ENCODE data around the gene MFF. TPM values are rescaled to one million over a fixed set of nuclear protein-coding genes. Genes with fewer than 3 reads are reported as not detected.
A peak's percentile ranks its signal among the peaks of the same experiment; 100 is the strongest.

The MFF gene
- total RNA-seq, 1 experiment from 2014 or later: 161 TPM

DNA sequence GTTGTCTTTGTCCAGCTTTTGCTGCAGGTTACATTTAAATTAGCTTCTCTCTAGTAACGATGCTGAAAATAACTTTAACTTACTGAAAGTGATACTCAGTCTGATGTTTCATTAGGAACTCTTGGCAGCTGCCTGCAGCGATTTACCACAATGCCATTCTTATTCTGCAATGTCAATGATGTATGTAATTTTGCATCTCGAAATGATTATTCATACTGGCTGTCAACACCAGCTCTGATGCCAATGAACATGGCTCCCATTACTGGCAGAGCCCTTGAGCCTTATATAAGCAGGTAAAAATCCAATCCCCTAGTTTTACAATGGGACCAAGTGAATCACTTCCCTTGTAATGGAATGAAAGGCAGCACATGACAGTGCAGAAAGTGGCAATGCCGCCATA, 16.3 kb upstream of the MFF start:
- intact Hi-C loops (cut with micrococcal nuclease; ENCODE audit: unreplicated experiment): no loop called here
- Histone ChIP-seq H3K36me3 (ENCODE audit: control insufficient read depth, insufficient read depth, low read length) (no peaks in the 10 kb centered on the region), H3K9me3 (no peaks in the 10 kb centered on the region), H3K4me1 (peaks cover 57% of the 10 kb centered on the region), H3K4me3 (ENCODE audit: low read depth, low read length) (no peak overlapping the region), H3K27me3 (replicated peaks; ENCODE audit: control insufficient read depth, insufficient read depth, low read length) (no peaks in the 10 kb centered on the region)
- no peaks in the 10 kb centered on the region for H3K27me3 Mint-ChIP-seq (ENCODE audit: insufficient read depth, unreplicated experiment)
- no peak overlapping the region for H3K4me3 Mint-ChIP-seq (ENCODE audit: unreplicated experiment)
- no peaks in the 10 kb centered on the region for H3K9me3 Mint-ChIP-seq (ENCODE audit: unreplicated experiment)
- H3K4me1 Mint-ChIP-seq (ENCODE audit: low read depth, unreplicated experiment): peaks cover 20% of the 10 kb centered on the region
- no peak for DNase-seq
- BruUV-seq (replicated peaks): no TSS peak
- ChIA-PET POLR2A (no interaction called here), CTCF (no interaction called here)
- H3K27ac Mint-ChIP-seq (ENCODE audit: unreplicated experiment): no peak overlapping the region
- H3K36me3 Mint-ChIP-seq (ENCODE audit: insufficient read depth, unreplicated experiment): peaks cover 5% of the 10 kb centered on the region
- TF ChIP-seq, protein P1, sequence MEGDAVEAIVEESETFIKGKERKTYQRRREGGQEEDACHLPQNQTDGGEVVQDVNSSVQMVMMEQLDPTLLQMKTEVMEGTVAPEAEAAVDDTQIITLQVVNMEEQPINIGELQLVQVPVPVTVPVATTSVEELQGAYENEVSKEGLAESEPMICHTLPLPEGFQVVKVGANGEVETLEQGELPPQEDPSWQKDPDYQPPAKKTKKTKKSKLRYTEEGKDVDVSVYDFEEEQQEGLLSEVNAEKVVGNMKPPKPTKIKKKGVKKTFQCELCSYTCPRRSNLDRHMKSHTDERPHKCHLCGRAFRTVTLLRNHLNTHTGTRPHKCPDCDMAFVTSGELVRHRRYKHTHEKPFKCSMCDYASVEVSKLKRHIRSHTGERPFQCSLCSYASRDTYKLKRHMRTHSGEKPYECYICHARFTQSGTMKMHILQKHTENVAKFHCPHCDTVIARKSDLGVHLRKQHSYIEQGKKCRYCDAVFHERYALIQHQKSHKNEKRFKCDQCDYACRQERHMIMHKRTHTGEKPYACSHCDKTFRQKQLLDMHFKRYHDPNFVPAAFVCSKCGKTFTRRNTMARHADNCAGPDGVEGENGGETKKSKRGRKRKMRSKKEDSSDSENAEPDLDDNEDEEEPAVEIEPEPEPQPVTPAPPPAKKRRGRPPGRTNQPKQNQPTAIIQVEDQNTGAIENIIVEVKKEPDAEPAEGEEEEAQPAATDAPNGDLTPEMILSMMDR (IDR thresholded peaks at IDR 0.05; ENCODE audit: insufficient read depth in 1 of 2, low read depth in 1 of 2, low read length in 1 of 2, severe bottlenecking in 1 of 2, unreplicated experiment in 1 of 2): no peak

DNA sequence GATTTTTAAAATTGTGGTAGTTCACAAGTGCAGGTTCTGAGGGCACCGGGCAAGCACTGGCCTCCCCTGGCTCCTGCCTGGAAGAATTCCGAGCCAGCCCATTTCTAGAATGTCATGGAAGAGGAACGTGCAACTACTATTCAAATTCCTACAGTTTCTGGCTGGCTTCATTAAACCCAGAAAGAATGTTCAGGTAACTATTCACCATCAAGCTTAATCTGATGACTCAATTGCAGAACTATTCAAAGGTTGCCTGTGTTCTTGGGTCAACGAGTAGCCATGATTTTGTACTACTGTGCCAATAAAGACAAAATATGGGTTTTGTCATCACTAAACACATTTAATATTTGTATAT, 14.3 kb upstream of the MFF start:
- Histone ChIP-seq H3K4me1 (peaks cover 62% of the 10 kb centered on the region), H3K27me3 (replicated peaks; ENCODE audit: control insufficient read depth, insufficient read depth, low read length) (no peaks in the 10 kb centered on the region), H3K9me3 (no peaks in the 10 kb centered on the region), H3K36me3 (ENCODE audit: control insufficient read depth, insufficient read depth, low read length) (no peaks in the 10 kb centered on the region), H3K4me3 (ENCODE audit: low read depth, low read length) (no peak overlapping the region)
- Mint-ChIP-seq H3K4me1 (ENCODE audit: low read depth, unreplicated experiment) (peaks cover 20% of the 10 kb centered on the region), H3K27me3 (ENCODE audit: insufficient read depth, unreplicated experiment) (no peaks in the 10 kb centered on the region), H3K36me3 (ENCODE audit: insufficient read depth, unreplicated experiment) (peaks cover 5% of the 10 kb centered on the region), H3K9me3 (ENCODE audit: unreplicated experiment) (no peaks in the 10 kb centered on the region), H3K27ac (ENCODE audit: unreplicated experiment) (peak overlapping the region; percentile 71), H3K4me3 (ENCODE audit: unreplicated experiment) (no peak overlapping the region)
- no TSS peak for BruUV-seq (replicated peaks)
- ChIA-PET CTCF (no interaction called here), POLR2A (no interaction called here)
- intact Hi-C loops (cut with micrococcal nuclease; ENCODE audit: unreplicated experiment): loop anchor here (5.0 kb wide), 1 partner anchor 183 kb away; no protein-coding TSS in a partner anchor
- TF ChIP-seq, protein P1 (IDR thresholded peaks at IDR 0.05; ENCODE audit: insufficient read depth in 1 of 2, low read depth in 1 of 2, low read length in 1 of 2, severe bottlenecking in 1 of 2, unreplicated experiment in 1 of 2): no peak
- no peak for DNase-seq

- TF ChIP-seq, protein P1 (IDR thresholded peaks at IDR 0.05; ENCODE audit: insufficient read depth in 1 of 2, low read depth in 1 of 2, low read length in 1 of 2, severe bottlenecking in 1 of 2, unreplicated experiment in 1 of 2): no peak
These were observed 13.1 kb upstream of the MFF start for GRCh38 chr2:227311861-227312506.

More at GRCh38 chr2:227311861-227312506, 13.1 kb upstream of the MFF start:
- ChIA-PET CTCF (no interaction called here), POLR2A (no interaction called here)
- no peak overlapping the region for H3K4me3 Mint-ChIP-seq (ENCODE audit: unreplicated experiment)
- no peaks in the 10 kb centered on the region for H3K36me3 ChIP-seq (ENCODE audit: control insufficient read depth, insufficient read depth, low read length)
- DNase-seq: no peak
- no peaks in the 10 kb centered on the region for H3K27me3 ChIP-seq (replicated peaks; ENCODE audit: control insufficient read depth, insufficient read depth, low read length)
- no TSS peak for BruUV-seq (replicated peaks)
- peaks cover 60% of the 10 kb centered on the region for H3K4me1 ChIP-seq
- peaks cover 4% of the 10 kb centered on the region for H3K9me3 Mint-ChIP-seq (ENCODE audit: unreplicated experiment)
- no peaks in the 10 kb centered on the region for H3K27me3 Mint-ChIP-seq (ENCODE audit: insufficient read depth, unreplicated experiment)
- H3K36me3 Mint-ChIP-seq (ENCODE audit: insufficient read depth, unreplicated experiment): peaks cover 5% of the 10 kb centered on the region
- intact Hi-C loops (cut with micrococcal nuclease; ENCODE audit: unreplicated experiment): loop anchor here (5.0 kb wide), 1 partner anchor 185 kb away; no protein-coding TSS in a partner anchor
- peaks cover 14% of the 10 kb centered on the region for H3K4me1 Mint-ChIP-seq (ENCODE audit: low read depth, unreplicated experiment)
- H3K9me3 ChIP-seq: no peaks in the 10 kb centered on the region
- H3K27ac Mint-ChIP-seq (ENCODE audit: unreplicated experiment): no peak overlapping the region
- H3K4me3 ChIP-seq (ENCODE audit: low read depth, low read length): no peak overlapping the region

Measured in Caco-2 (cell line).